Fibroblast of pulmonary artery (primary cell): ENCODE data around the gene VWF.
A peak's percentile ranks its signal among the peaks of the same experiment; 100 is the strongest.
"Not testable (repeated sequence)": the region's sequence is repeated elsewhere in the genome, so short reads cannot be mapped to it uniquely, and the experiment has no call there.

ENCODE experiments used
- DNase-seq: peaks from one replicate; pipeline ENCODE4 v3.0.0-alpha.2; 2010; ENCODE audit warnings: low read depth
- H3K4me3 ChIP-seq: replicated peaks from 2 replicates; pipeline ENCODE4 v1.5.1; 2011; ENCODE audit warnings: low read depth, mild to moderate bottlenecking, control low read depth, low read length, moderate library complexity
- CTCF ChIP-seq: IDR thresholded peaks from 2 replicates; pipeline ENCODE4 v1.5.1; 2011; ENCODE audit warnings: mild to moderate bottlenecking, control low read depth, low read length, inconsistent platforms; ENCODE audit errors: missing control alignments

The VWF gene

DNA sequence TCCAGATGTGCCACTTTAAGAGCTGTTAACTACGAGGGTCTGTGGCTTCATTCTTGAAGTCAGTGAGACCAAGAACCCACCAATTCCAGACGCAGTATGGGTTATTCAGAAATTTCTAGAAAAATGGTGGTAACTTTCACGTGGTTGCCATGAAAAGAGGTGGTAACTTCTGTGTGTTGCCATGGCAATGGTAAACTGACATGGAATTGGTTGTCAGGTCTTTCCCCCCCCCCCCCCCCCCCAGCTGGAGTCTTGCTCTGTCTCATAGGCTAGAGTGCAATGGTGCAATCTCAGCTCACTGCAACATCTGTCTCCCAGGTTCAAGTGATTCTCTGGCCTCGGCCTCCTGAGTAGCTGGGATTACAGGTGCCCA, 18.8 kb upstream of the VWF start:
- H3K4me3 ChIP-seq: no peak overlapping the region
- no peak for TF ChIP-seq CTCF
- DNase-seq: no peak

GRCh38 chr12:6142368-6143302, 18.2 kb upstream of the VWF start:
- not testable (repeated sequence) for DNase-seq, H3K4me3 ChIP-seq

GRCh38 chr12:6141731-6142367, 17.4 kb upstream of the VWF start:
- not testable (repeated sequence) for H3K4me3 ChIP-seq, DNase-seq

DNA sequence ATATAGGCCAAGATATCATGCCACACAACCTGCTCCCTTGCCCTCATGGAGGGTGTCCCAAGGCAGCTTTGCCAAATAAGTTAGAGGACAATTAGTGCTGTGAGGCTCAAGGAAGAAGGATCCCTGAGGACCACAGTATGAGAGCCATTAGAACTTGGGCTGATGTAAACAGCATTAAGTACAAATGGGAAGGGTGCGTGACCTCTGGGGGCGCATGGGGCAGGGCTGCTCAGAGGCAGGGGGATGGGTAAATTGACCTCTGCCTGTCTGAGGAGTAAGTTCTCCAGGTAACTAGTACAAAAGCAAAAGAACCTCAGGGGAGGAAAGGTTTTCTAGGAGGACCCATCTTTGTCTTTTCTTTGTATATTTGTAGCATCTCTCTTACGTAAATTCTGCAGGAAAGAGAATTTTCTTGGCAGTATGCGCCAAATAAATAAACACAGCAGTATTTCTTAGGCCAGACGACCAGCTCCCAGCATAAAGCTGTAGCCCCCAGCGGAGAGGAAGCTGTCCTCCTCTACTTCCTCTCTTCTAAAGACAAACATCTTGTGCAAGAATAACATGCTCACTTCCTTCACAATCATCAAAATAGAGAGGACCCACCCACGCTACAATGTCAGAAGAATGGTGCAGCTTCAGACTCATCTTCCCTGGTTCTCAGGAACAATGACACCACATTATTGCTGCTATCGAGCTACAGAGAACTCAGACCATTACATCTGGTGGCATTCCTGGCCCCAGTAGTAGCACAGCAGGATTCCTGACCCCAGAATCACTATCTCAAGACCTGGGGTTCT, 16.4 kb upstream of the VWF start:
- no peak for TF ChIP-seq CTCF
- no peak overlapping the region for H3K4me3 ChIP-seq
- DNase-seq: peak; percentile 93

GRCh38 chr12:6135071-6135470, 10.6 kb upstream of the VWF start:
- no peak for TF ChIP-seq CTCF
- DNase-seq: peak; percentile 86
- H3K4me3 ChIP-seq: no peak overlapping the region

DNA sequence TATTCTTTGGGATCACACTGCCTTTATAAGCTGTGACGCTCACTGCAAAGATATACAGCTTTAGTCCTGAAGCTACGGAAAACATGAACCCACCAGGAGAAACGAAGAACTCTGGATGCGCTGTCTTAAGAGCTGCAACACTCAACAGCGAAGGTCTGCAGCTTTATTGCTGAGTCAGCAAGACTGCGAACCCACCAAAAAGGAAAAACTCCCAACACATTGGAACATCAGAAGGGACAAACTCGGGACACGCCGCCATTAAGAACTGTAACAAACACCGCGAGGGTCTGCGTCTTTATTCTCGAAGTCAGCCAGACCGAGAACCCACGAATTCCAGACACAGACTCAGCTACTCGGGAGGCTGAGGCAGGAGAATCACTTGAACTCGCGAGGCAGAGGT, 9.2 kb upstream of the VWF start:
- no peak for DNase-seq
- no peak overlapping the region for H3K4me3 ChIP-seq
- no peak for TF ChIP-seq CTCF

GRCh38 chr12:6132496-6132895, 8.0 kb upstream of the VWF start:
- TF ChIP-seq CTCF: no peak

More at GRCh38 chr12:6132496-6132895, 8.0 kb upstream of the VWF start:
- no peak overlapping the region for H3K4me3 ChIP-seq
- no peak for DNase-seq
